CD8-positive, alpha-beta memory T cell (primary cell): ENCODE data around the gene FHIT. TPM values are rescaled to one million over a fixed set of nuclear protein-coding genes. Genes with fewer than 3 reads are reported as not detected.

Source experiments
- CTCF ChIA-PET: fragments of 350-600 bp; sonication (Branson Sonifier 250); formaldehyde crosslinking; loops from one replicate; lab custom pipeline; 2021; ENCODE audit warnings: antibody characterized with exemption; lab: Charles Lee
- POLR2A ChIA-PET: fragments of 350-600 bp; sonication (Branson Sonifier 250); formaldehyde crosslinking; loops from one replicate; lab custom pipeline; 2021; ENCODE audit warnings: antibody characterized with exemption; lab: Charles Lee
- DNase-seq, 5 donors: peaks; one replicate each; pipeline versions ENCODE4 v3.0.0 to v3.0.0-alpha.2; 2020 to 2022; ENCODE audit warnings: mixed read lengths in 1 of 5
- H3K27ac ChIP-seq: one replicate; pipeline ENCODE4 v1.7.0; 2013; ENCODE audit warnings: low read depth, mild to moderate bottlenecking, low read length, moderate library complexity
- H3K27me3 ChIP-seq: 2 replicates; pipeline ENCODE4 v1.7.0; 2013; ENCODE audit warnings: low read length, mild to moderate bottlenecking; ENCODE audit not compliant: insufficient read depth, poor library complexity, severe bottlenecking
- H3K36me3 ChIP-seq: 2 replicates; pipeline ENCODE4 v1.7.0; 2013; ENCODE audit warnings: mild to moderate bottlenecking, low read length, moderate library complexity; ENCODE audit not compliant: insufficient read depth
- H3K4me1 ChIP-seq: 2 replicates; pipeline ENCODE4 v1.7.0; 2013; ENCODE audit warnings: mild to moderate bottlenecking, low read length, moderate library complexity; ENCODE audit not compliant: insufficient read depth
- H3K4me3 ChIP-seq: 2 replicates; pipeline ENCODE4 v1.7.0; 2013; ENCODE audit warnings: mild to moderate bottlenecking, low read length
- H3K9me3 ChIP-seq: 2 replicates; pipeline ENCODE4 v1.7.0; 2013; ENCODE audit warnings: mild to moderate bottlenecking, low read length
- H3K27ac Mint-ChIP-seq, 8 donors: one replicate each; pipeline ENCODE4 v1.8.0; 2020 to 2021; ENCODE audit warnings: mixed read lengths in 8 of 8, mild to moderate bottlenecking in 6 of 8, inconsistent platforms in 3 of 8, moderate library complexity in 3 of 8
- H3K27me3 Mint-ChIP-seq, 2 donors: one replicate each; pipeline ENCODE4 v1.8.0; 2020 to 2021; ENCODE audit warnings: mixed read lengths in 2 of 2, mild to moderate bottlenecking in 1 of 2, moderate library complexity in 1 of 2
- H3K36me3 Mint-ChIP-seq, 3 donors: one replicate each; pipeline ENCODE4 v1.8.0; 2020 to 2021; ENCODE audit warnings: mixed read lengths in 3 of 3, inconsistent platforms in 1 of 3, mild to moderate bottlenecking in 1 of 3
- H3K4me1 Mint-ChIP-seq, 3 donors: one replicate each; pipeline ENCODE4 v1.8.0; 2020 to 2021; ENCODE audit warnings: mixed read lengths in 3 of 3, inconsistent platforms in 1 of 3, mild to moderate bottlenecking in 1 of 3
- H3K4me3 Mint-ChIP-seq, 7 donors: one replicate each; pipeline ENCODE4 v1.8.0; 2020 to 2021; ENCODE audit warnings: mixed read lengths in 7 of 7, mild to moderate bottlenecking in 6 of 7, moderate library complexity in 4 of 7, inconsistent platforms in 2 of 7
- H3K9me3 Mint-ChIP-seq, 5 donors: one replicate each; pipeline ENCODE4 v1.8.0; 2020 to 2022; ENCODE audit warnings: mixed read lengths in 5 of 5, mild to moderate bottlenecking in 3 of 5, moderate library complexity in 2 of 5, inconsistent platforms in 1 of 5
- polyA plus RNA-seq: library from polyadenylated mRNA; unstranded; fragments of 300-500 nt; fragmentation: Illumina TruSeq; gene quantifications from one replicate; pipeline ENCODE4 v1.2.3, GENCODE V29; 2021
- total RNA-seq, 2 experiments: library from RNA; stranded (reverse); gene quantifications; one replicate each; pipeline ENCODE4 v1.2.3, GENCODE V29; 2021

FHIT gene
- total and polyA plus RNA-seq, 3 experiments from 2014 or later, result 4.1 to 7.4 (median 4.2) TPM

DNA sequence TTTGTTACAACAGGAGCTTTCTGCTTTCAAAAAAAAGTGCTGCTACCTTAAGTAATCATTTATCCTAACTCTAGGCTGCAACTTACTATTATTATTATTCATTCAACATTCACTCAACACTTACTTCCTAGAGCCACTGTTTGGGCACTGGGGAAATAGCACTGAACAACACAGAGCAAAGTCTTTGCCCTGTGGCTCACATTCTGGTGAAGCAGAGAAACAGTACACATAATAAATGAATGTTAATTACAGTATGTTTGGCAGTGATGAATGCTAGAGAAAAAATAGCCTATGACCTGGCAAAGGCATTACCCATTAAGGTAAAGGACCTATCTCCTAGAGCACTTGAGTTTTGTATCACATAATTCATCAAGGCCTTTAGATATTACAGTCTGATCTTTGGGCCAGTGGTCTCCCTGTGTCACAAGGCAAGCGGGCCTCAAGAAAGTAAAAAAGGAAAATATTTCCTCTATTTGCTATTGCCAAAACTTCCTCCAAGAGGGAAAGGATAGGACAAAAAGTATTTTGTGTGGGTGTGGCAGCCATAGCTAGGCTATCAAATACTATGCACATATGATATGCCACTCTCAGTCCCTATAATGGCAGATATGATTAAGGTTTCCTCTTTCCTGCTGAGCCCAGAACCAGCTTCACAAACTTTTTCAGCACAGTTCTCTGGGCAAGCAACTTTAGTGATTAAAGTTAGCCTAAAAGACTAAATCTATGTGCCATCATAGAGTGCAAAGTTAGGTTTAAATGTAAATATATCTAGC, 142.8 kb downstream of the FHIT start:
- no peak for DNase-seq
- Mint-ChIP-seq H3K4me3 (no peak overlapping the region), H3K9me3 (peaks cover 0 to 41% (median 13%) of the 10 kb centered on the region in 5 donors), H3K27ac (no peak overlapping the region), H3K36me3 (peaks cover 0 to 17% (median 0%) of the 10 kb centered on the region in 3 donors), H3K4me1 (peaks cover 0 to 8% (median 0%) of the 10 kb centered on the region in 3 donors), H3K27me3 (peaks cover 0 to 2% of the 10 kb centered on the region in 2 donors)
- Histone ChIP-seq H3K4me3 (no peak overlapping the region), H3K27me3 (no peaks in the 10 kb centered on the region), H3K9me3 (no peaks in the 10 kb centered on the region), H3K4me1 (no peaks in the 10 kb centered on the region), H3K36me3 (no peaks in the 10 kb centered on the region), H3K27ac (no peak overlapping the region)
- ChIA-PET POLR2A (no interaction called here), CTCF (no interaction called here)

DNA sequence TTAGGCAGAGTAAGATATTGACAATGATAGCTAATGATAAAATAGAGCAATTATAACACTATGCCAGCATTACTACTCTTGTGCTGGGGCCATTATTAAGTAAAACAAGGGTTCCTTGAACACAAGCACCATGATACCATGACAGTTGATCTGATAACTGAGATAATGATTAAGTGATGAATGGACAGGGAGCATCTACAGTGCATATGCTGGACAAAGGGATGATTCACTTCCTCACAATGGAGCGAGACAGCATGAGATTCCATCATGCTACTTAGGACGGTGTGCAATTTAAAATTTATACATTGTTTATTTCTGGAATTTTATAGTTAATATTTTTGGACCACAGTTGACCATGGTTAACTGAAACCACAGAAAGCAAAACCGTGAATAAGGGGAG, 156.6 kb downstream of the FHIT start:
- no peak overlapping the region for H3K27ac ChIP-seq
- no peaks in the 10 kb centered on the region for H3K27me3 Mint-ChIP-seq
- DNase-seq, result no peak
- no peaks in the 10 kb centered on the region for H3K36me3 ChIP-seq
- H3K36me3 Mint-ChIP-seq, result peaks cover 0 to 8% (median 0%) of the 10 kb centered on the region in 3 donors
- ChIA-PET CTCF (no interaction called here), POLR2A (no interaction called here)
- no peaks in the 10 kb centered on the region for H3K27me3 ChIP-seq
- no peaks in the 10 kb centered on the region for H3K4me1 ChIP-seq
- H3K4me1 Mint-ChIP-seq, result no peaks in the 10 kb centered on the region
- peaks cover 0 to 30% (median 3%) of the 10 kb centered on the region in 5 donors for H3K9me3 Mint-ChIP-seq
- no peak overlapping the region for H3K4me3 Mint-ChIP-seq
- H3K27ac Mint-ChIP-seq, result no peak overlapping the region
- no peaks in the 10 kb centered on the region for H3K9me3 ChIP-seq
- no peak overlapping the region for H3K4me3 ChIP-seq

DNA sequence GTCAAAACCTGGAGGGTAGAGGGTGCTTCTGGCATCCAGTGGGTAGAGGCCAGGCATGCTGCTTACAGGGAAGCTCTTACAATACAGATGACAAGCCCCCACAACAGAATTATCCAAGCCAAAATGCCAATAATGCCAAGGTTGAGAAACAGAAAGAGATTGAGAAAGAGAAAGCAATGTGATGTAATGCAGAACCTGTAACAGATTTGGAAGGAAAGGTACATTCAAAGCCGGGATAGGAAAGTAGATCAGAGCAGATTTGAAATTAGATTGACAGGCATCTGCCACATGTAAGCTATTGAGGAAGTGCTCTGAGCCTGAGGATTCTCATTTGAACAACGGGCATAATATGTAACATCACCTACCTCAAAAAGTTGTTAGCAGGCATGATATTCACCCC, 157.9 kb downstream of the FHIT start:
- H3K9me3 Mint-ChIP-seq, result peaks cover 0 to 19% (median 0%) of the 10 kb centered on the region in 5 donors
- H3K9me3 ChIP-seq, result no peaks in the 10 kb centered on the region
- no peaks in the 10 kb centered on the region for H3K4me1 Mint-ChIP-seq
- no peak for DNase-seq
- no peaks in the 10 kb centered on the region for H3K27me3 ChIP-seq
- POLR2A ChIA-PET, result no interaction called here
- no peaks in the 10 kb centered on the region for H3K36me3 ChIP-seq
- no peak overlapping the region for H3K27ac Mint-ChIP-seq
- no peaks in the 10 kb centered on the region for H3K27me3 Mint-ChIP-seq
- no peak overlapping the region for H3K4me3 ChIP-seq
- H3K4me3 Mint-ChIP-seq, result no peak overlapping the region
- CTCF ChIA-PET, result no interaction called here
- no peaks in the 10 kb centered on the region for H3K4me1 ChIP-seq
- no peak overlapping the region for H3K27ac ChIP-seq
- peaks cover 0 to 8% (median 0%) of the 10 kb centered on the region in 3 donors for H3K36me3 Mint-ChIP-seq

DNA sequence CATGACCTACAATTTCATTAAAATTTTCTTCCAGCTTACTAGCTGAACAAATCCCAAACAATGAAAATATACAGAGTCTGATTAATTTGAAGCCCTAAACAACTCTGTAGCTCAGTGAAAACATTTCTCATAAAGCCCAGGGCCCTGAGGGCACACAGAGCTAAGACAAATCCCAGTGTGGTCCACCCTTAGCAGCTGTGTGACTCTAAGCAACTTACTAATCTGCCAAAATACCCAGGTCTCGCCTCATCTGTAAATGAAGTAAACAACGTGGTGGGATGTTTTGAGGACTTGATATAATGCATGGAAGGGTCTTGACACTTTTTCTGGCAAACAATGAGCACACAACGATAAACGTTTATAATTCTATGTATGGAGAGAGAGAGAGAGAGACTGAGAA, 158.4 kb downstream of the FHIT start:
- DNase-seq, result no peak
- ChIA-PET POLR2A (no interaction called here), CTCF (no interaction called here)
- Mint-ChIP-seq H3K9me3 (peaks cover 0 to 17% (median 2%) of the 10 kb centered on the region in 5 donors), H3K27ac (no peak overlapping the region), H3K4me3 (no peak overlapping the region), H3K27me3 (no peaks in the 10 kb centered on the region), H3K4me1 (no peaks in the 10 kb centered on the region), H3K36me3 (peaks cover 0 to 8% (median 0%) of the 10 kb centered on the region in 3 donors)
- Histone ChIP-seq H3K9me3 (no peaks in the 10 kb centered on the region), H3K27ac (no peak overlapping the region), H3K27me3 (no peaks in the 10 kb centered on the region), H3K4me3 (no peak overlapping the region), H3K36me3 (no peaks in the 10 kb centered on the region), H3K4me1 (no peaks in the 10 kb centered on the region)

DNA sequence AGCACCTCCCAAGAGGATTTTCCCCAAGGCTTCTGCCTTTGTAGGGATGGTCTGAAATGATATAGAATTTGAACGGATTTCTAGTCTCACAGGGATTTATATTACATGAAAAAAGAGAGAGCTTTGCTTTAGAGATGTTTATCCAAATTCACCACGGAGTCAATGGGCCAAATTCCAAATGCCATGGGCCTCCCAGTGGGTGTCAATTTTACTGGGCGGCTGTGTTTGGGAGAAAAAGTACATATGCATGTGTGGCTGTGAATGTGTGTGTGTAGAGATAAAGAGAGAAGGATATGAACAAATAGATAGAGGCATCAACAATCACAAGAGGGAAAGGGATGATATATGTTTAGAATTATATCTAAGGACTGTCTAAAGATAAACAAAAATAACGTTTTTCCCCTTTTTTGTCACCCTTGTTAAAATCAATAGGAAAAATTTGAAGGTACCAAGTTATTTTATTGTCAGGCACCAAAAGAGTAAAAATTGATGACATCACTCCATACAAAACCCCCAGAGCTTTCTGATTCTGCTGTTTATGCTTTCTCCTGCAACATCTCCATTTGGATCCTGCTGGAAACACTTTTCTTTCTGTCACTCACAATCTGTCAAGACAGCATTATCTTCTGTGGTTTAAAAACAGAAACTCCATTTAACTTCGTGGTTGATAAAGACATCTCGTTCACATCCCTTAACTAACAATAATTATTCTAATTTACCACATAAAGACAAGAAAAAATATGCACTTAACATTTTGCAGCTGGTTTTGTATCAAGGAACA, 160.7 kb downstream of the FHIT start:
- Histone ChIP-seq H3K4me1 (no peaks in the 10 kb centered on the region), H3K27me3 (no peaks in the 10 kb centered on the region), H3K4me3 (no peak overlapping the region), H3K27ac (no peak overlapping the region), H3K36me3 (no peaks in the 10 kb centered on the region), H3K9me3 (no peaks in the 10 kb centered on the region)
- Mint-ChIP-seq H3K27me3 (no peaks in the 10 kb centered on the region), H3K36me3 (peaks cover 0 to 8% (median 0%) of the 10 kb centered on the region in 3 donors), H3K9me3 (peaks cover 0 to 19% (median 4%) of the 10 kb centered on the region in 5 donors), H3K4me1 (no peaks in the 10 kb centered on the region), H3K4me3 (no peak overlapping the region), H3K27ac (no peak overlapping the region)
- ChIA-PET POLR2A (no interaction called here), CTCF (no interaction called here)
- DNase-seq, result no peak

DNA sequence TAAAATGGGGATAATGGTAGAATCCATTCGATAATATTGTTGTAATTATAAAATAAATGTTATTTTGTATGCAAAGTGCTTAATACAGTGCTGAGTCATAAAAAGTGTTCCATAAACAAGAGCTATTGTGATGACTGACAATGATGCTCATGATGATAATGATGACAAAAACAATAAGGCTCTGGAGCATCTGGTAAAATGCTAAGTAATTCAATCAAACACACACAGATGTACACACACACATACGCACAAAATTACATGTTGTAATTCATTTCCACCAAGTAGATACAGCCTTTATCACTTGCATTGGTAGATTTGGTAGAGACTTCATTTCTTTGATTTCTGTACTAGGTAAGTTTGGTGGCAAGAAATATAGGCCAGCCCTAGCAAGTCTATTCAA, 163.8 kb downstream of the FHIT start:
- Histone ChIP-seq H3K9me3 (no peaks in the 10 kb centered on the region), H3K36me3 (no peaks in the 10 kb centered on the region), H3K27ac (no peak overlapping the region), H3K27me3 (no peaks in the 10 kb centered on the region), H3K4me3 (no peak overlapping the region), H3K4me1 (no peaks in the 10 kb centered on the region)
- ChIA-PET POLR2A (no interaction called here), CTCF (no interaction called here)
- Mint-ChIP-seq H3K9me3 (peaks cover 2 to 24% (median 9%) of the 10 kb centered on the region in 5 donors), H3K27ac (no peak overlapping the region), H3K36me3 (peaks cover 0 to 4% (median 0%) of the 10 kb centered on the region in 3 donors), H3K4me3 (no peak overlapping the region), H3K4me1 (no peaks in the 10 kb centered on the region), H3K27me3 (no peaks in the 10 kb centered on the region)
- no peak for DNase-seq

DNA sequence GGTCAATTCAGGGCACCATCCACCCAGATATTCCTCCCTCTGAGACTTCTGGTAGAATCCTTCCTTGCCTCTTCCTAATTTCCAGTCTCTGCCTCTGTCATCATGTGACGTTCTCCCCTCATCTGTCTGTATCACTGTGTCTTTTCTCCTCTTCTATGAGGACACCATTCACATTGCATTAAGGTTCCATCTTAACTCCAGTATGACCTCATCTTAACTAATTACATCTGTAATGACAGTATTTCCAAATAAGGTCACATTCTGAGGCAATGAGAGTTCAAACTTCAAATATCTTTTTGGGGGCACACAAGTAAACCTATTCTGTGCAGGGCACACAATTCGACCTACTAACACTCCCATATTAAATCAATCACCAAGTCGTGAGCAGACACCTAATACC, 169.7 kb downstream of the FHIT start:
- H3K4me1 ChIP-seq, result no peaks in the 10 kb centered on the region
- no peak overlapping the region for H3K27ac ChIP-seq
- no peaks in the 10 kb centered on the region for H3K27me3 Mint-ChIP-seq
- H3K4me3 Mint-ChIP-seq, result no peak overlapping the region
- ChIA-PET CTCF (no interaction called here), POLR2A (no interaction called here)
- peaks cover 2 to 23% (median 8%) of the 10 kb centered on the region in 5 donors for H3K9me3 Mint-ChIP-seq
- H3K9me3 ChIP-seq, result no peaks in the 10 kb centered on the region
- no peak overlapping the region for H3K4me3 ChIP-seq
- H3K36me3 ChIP-seq, result no peaks in the 10 kb centered on the region
- DNase-seq, result no peak
- H3K27me3 ChIP-seq, result no peaks in the 10 kb centered on the region
- H3K4me1 Mint-ChIP-seq, result no peaks in the 10 kb centered on the region
- no peaks in the 10 kb centered on the region for H3K36me3 Mint-ChIP-seq
- no peak overlapping the region for H3K27ac Mint-ChIP-seq

DNA sequence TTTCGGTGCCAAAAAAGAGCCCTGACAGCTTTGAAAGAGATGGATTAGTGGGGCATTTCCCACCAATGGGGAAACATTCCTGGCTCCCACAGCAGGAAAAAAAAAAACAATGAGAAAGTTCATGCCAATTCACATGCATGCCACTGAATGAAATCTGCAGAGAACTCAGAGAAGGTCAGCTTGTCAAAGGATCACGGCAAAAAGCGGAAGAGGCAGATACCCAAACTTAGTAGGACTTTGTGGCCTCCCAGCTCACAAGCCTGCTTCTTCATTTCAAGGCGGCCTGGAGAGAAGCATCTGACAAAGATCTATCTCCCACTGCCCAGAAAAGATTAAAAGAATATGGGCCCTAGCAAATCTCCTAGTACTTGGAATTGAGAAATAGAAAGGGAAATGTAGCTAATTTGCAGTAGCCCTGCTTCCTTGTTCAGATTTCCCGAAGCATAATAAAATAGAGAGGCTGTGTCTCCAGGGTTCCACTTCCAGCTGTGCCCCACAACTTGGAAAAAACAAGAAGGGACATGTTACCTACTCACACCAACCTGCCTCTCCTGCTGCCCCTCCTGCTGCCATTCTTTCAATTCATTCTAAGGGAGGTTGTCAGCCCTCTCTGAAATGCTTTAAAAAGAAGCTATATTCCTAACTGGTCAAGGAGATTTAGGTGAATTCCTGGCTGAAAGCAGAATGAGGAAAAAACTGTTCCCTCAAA, 170.4 kb downstream of the FHIT start:
- H3K27ac Mint-ChIP-seq, result no peak overlapping the region
- H3K4me3 ChIP-seq, result no peak overlapping the region
- ChIA-PET CTCF (no interaction called here), POLR2A (no interaction called here)
- no peaks in the 10 kb centered on the region for H3K4me1 Mint-ChIP-seq
- no peaks in the 10 kb centered on the region for H3K36me3 ChIP-seq
- no peaks in the 10 kb centered on the region for H3K36me3 Mint-ChIP-seq
- no peak overlapping the region for H3K27ac ChIP-seq
- H3K9me3 Mint-ChIP-seq, result peaks cover 2 to 20% (median 8%) of the 10 kb centered on the region in 5 donors
- H3K4me3 Mint-ChIP-seq, result no peak overlapping the region
- no peaks in the 10 kb centered on the region for H3K27me3 Mint-ChIP-seq
- DNase-seq, result no peak
- H3K27me3 ChIP-seq, result no peaks in the 10 kb centered on the region
- H3K9me3 ChIP-seq, result no peaks in the 10 kb centered on the region
- no peaks in the 10 kb centered on the region for H3K4me1 ChIP-seq
